Measurements from ENCODE around the gene STXBP1.

The STXBP1 gene

GRCh38 chr9:127714951-127715469 is 102.9 kb downstream of the STXBP1 start (continued):
- TF ChIP-seq ZFP37 (tag by site-specific recombination; IDR thresholded peaks at IDR 0.05) (no peak), MZF1 (tag by site-specific recombination; IDR thresholded peaks at IDR 0.05; ENCODE audit: borderline replicate concordance) (no peak)

GRCh38 chr9:127715470-127716337 is 103.6 kb downstream of the STXBP1 start, which contains the start of the genes PTRH1 and TTC16:
TSS of gene PTRH1 (minus strand) at chr9:127715663. CDS start at chr9:127715639, 24 bp downstream.
TSS of gene TTC16 (plus strand) at chr9:127716079. CDS start at chr9:127716146, 67 bp downstream.
- Histone ChIP-seq H3K4me1 (ENCODE audit: control insufficient read depth, insufficient read depth, low read length) (no peaks in the 10 kb centered on the region), H3K27ac (ENCODE audit: extremely low read depth, low read depth, low read length) (no peak within 1 kb of the TSS; the same call in 1 of the 2 replicates), H3K36me3 (ENCODE audit: control insufficient read depth in 2 of 2, insufficient read depth in 1 of 2, low read length in 2 of 2) (no peaks in the 10 kb centered on the region), H3K4me3 (ENCODE audit: low read depth, low read length) (peak within 1 kb of the TSS; percentile 79), H3K9me3 (ENCODE audit: control insufficient read depth, insufficient read depth, low read depth, low read length) (no peaks in the 10 kb centered on the region)
- CTCF ChIA-PET, result interaction anchor here (0.6 to 1.6 kb wide), 8 partner anchors 19 to 319 kb away, joined by 3 to 10 read pairs (median 4); partner anchors contain the start of gene TOR2A
- POLR2A ChIA-PET, result interaction anchor here (1.3 to 2.7 kb wide), 4 partner anchors 10 to 108 kb away, joined by 3 to 9 read pairs (median 6); partner anchors contain the start of genes CFAP157 and TOR2A
- TF ChIP-seq SCRT1 (tag by site-specific recombination; IDR thresholded peaks at IDR 0.05; ENCODE audit: borderline replicate concordance), result no peak
- no peak for TF ChIP-seq ZIC2 (tag by site-specific recombination; IDR thresholded peaks at IDR 0.05)
- no peak for TF ChIP-seq ZNF701 (tag by site-specific recombination; IDR thresholded peaks at IDR 0.05)
- peak; percentile 60 for TF ChIP-seq KLF10 (tag by site-specific recombination; IDR thresholded peaks at IDR 0.05)
- TF ChIP-seq ZNF302 (tag by site-specific recombination; IDR thresholded peaks at IDR 0.05; ENCODE audit: low read depth), result no peak
- peak; percentile 89 for TF ChIP-seq PATZ1 (tag by site-specific recombination; IDR thresholded peaks at IDR 0.05)
- TF ChIP-seq KLF7 (tag by site-specific recombination; IDR thresholded peaks at IDR 0.05; ENCODE audit: borderline replicate concordance), result 0 out of 2 replicates have a peak, but pooled peaks have one; percentile 41
- no peak for TF ChIP-seq ZNF621 (tag by site-specific recombination; IDR thresholded peaks at IDR 0.05)
- TF ChIP-seq ZNF777 (tag by site-specific recombination; IDR thresholded peaks at IDR 0.05; ENCODE audit: borderline replicate concordance), result no peak
- no peak for TF ChIP-seq ZNF148 (tag by site-specific recombination; IDR thresholded peaks at IDR 0.05; ENCODE audit: borderline replicate concordance)
- TF ChIP-seq ZNF623 (tag by site-specific recombination; IDR thresholded peaks at IDR 0.05), result no peak
- peak; percentile 74 for TF ChIP-seq REST (tag by site-specific recombination; IDR thresholded peaks at IDR 0.05)
- TF ChIP-seq ZNF555 (tag by site-specific recombination; conservative IDR thresholded peaks at IDR 0.05), result no peak
- TF ChIP-seq ZNF521 (tag by site-specific recombination; IDR thresholded peaks at IDR 0.05), result no peak
- TF ChIP-seq ZNF510 (tag by site-specific recombination; IDR thresholded peaks at IDR 0.05; ENCODE audit: insufficient replicate concordance), result no peak
- TF ChIP-seq ZNF350 (tag by site-specific recombination; IDR thresholded peaks at IDR 0.05), result no peak
- no peak for TF ChIP-seq ELK4 (IDR thresholded peaks at IDR 0.05; ENCODE audit: borderline replicate concordance, low read depth, low read length)
- no peak for TF ChIP-seq PRDM6 (tag by site-specific recombination; IDR thresholded peaks at IDR 0.05)
- TF ChIP-seq ZNF335 (tag by site-specific recombination; conservative IDR thresholded peaks at IDR 0.05), result peak; percentile 88
- no peak for TF ChIP-seq ZNF175 (tag by site-specific recombination; IDR thresholded peaks at IDR 0.05)
- peak; percentile 52 for TF ChIP-seq GLIS2 (tag by site-specific recombination; IDR thresholded peaks at IDR 0.05)

Measured in HEK293 (cell line).